ENCODE measurements around the gene NXF3.
"Not testable (repeated sequence)": the region's sequence is repeated elsewhere in the genome, so short reads cannot be mapped to it uniquely, and the experiment has no call there.

NXF3 gene

GRCh38 chrX:103066606-103067005, 26.3 kb downstream of the NXF3 start:
- H3K9me3 Mint-ChIP-seq, result no peaks in the 10 kb centered on the region
- H3K4me1 Mint-ChIP-seq, result no peaks in the 10 kb centered on the region
- no peak overlapping the region for H3K4me3 Mint-ChIP-seq
- no peak for DNase-seq
- H3K27ac Mint-ChIP-seq, result no peak overlapping the region
- ATAC-seq, result no peak
- peaks cover 28% of the 10 kb centered on the region for H3K27me3 Mint-ChIP-seq

GRCh38 chrX:103063918-103064434, 29.0 kb downstream of the NXF3 start, which contains the start of gene BEX1:
Gene BEX1, minus strand, starts transcription at chrX:103064171. Its CDS starts 897 bp downstream, at chrX:103063274.
- peak; percentile 76 for ATAC-seq
- peaks cover 28% of the 10 kb centered on the region for H3K27me3 Mint-ChIP-seq
- H3K4me3 Mint-ChIP-seq, result peak within 1 kb of the TSS; percentile 56 to 67
- no peaks in the 10 kb centered on the region for H3K9me3 Mint-ChIP-seq
- DNase-seq, result peak; percentile 3 to 20
- no peak within 1 kb of the TSS for H3K27ac Mint-ChIP-seq
- no peaks in the 10 kb centered on the region for H3K4me1 Mint-ChIP-seq

GRCh38 chrX:103063191-103063845, 29.6 kb downstream of the NXF3 start:
- DNase-seq (no peak), ATAC-seq (peak; percentile 33)
- Mint-ChIP-seq H3K4me3 (peak overlapping the region; percentile 56 to 67), H3K4me1 (no peaks in the 10 kb centered on the region), H3K27ac (no peak overlapping the region), H3K9me3 (no peaks in the 10 kb centered on the region), H3K27me3 (peaks cover 28% of the 10 kb centered on the region)

GRCh38 chrX:103061486-103061885, 31.5 kb downstream of the NXF3 start:
- ATAC-seq (no peak), DNase-seq (no peak)
- Mint-ChIP-seq H3K9me3 (no peaks in the 10 kb centered on the region), H3K4me3 (no peak overlapping the region), H3K4me1 (no peaks in the 10 kb centered on the region), H3K27ac (no peak overlapping the region), H3K27me3 (peaks cover 28% of the 10 kb centered on the region)

GRCh38 chrX:103056902-103057301, 36.0 kb downstream of the NXF3 start:
- no peak for DNase-seq
- Mint-ChIP-seq H3K27me3 (peaks cover 16% of the 10 kb centered on the region), H3K4me3 (no peak overlapping the region), H3K4me1 (no peaks in the 10 kb centered on the region), H3K9me3 (no peaks in the 10 kb centered on the region), H3K27ac (no peak overlapping the region)
- no peak for ATAC-seq

- DNase-seq, result no peak
- H3K27me3 Mint-ChIP-seq, result peaks cover 25% of the 10 kb centered on the region
- ATAC-seq, result no peak
- H3K4me3 Mint-ChIP-seq, result no peak overlapping the region
- H3K9me3 Mint-ChIP-seq, result no peaks in the 10 kb centered on the region
- H3K4me1 Mint-ChIP-seq, result no peaks in the 10 kb centered on the region
- H3K27ac Mint-ChIP-seq, result no peak overlapping the region
These were observed 40.3 kb downstream of the NXF3 start for GRCh38 chrX:103052625-103053024.

- no peaks in the 10 kb centered on the region for H3K4me1 Mint-ChIP-seq
- H3K9me3 Mint-ChIP-seq, result no peaks in the 10 kb centered on the region
- DNase-seq (no peak), ATAC-seq (no peak)
- H3K27ac Mint-ChIP-seq, result no peak overlapping the region
- H3K4me3 Mint-ChIP-seq, result no peak overlapping the region
- peaks cover 25% of the 10 kb centered on the region for H3K27me3 Mint-ChIP-seq
These were observed 41.6 kb downstream of the NXF3 start for GRCh38 chrX:103051260-103051789.

- H3K27ac Mint-ChIP-seq, H3K27me3 Mint-ChIP-seq, H3K4me1 Mint-ChIP-seq, ATAC-seq, DNase-seq, H3K9me3 Mint-ChIP-seq, H3K4me3 Mint-ChIP-seq: not testable (repeated sequence)
These were observed 59.6 kb downstream of the NXF3 start for GRCh38 chrX:103033371-103033770.
